Measurements from ENCODE around the gene DDX27. TPM values are rescaled to one million over a fixed set of nuclear protein-coding genes. Genes with fewer than 3 reads are reported as not detected.

Gene DDX27
- total RNA-seq, 1 donor from 2014 or later = 27.8 TPM

GRCh38 chr20:49281913-49282467 lies 62.8 kb downstream of the DDX27 start:
- Histone ChIP-seq H3K4me3 (peak overlapping the region; percentile 91), H3K27me3 (ENCODE audit: low read depth) (no peaks in the 10 kb centered on the region), H3K9me3 (peaks cover 44% of the 10 kb centered on the region), H3K27ac (no peak overlapping the region), H3K4me1 (peaks cover 45% of the 10 kb centered on the region), H3K36me3 (peaks cover 77% of the 10 kb centered on the region)
- ATAC-seq (no peak), DNase-seq (no peak)
- no peak for TF ChIP-seq CTCF (IDR thresholded peaks at IDR 0.05)
- intact Hi-C loops (cut with DNase I) = no loop called here

GRCh38 chr20:49282584-49283171 lies 63.5 kb downstream of the DDX27 start:
- DNase-seq (no peak), ATAC-seq (no peak)
- Histone ChIP-seq H3K9me3 (peaks cover 47% of the 10 kb centered on the region), H3K4me3 (no peak overlapping the region), H3K27ac (no peak overlapping the region), H3K4me1 (peaks cover 48% of the 10 kb centered on the region), H3K36me3 (peaks cover 84% of the 10 kb centered on the region), H3K27me3 (ENCODE audit: low read depth) (no peaks in the 10 kb centered on the region)
- no peak for TF ChIP-seq CTCF (IDR thresholded peaks at IDR 0.05)
- intact Hi-C loops (cut with DNase I) = no loop called here

GRCh38 chr20:49283176-49283702 lies 64.0 kb downstream of the DDX27 start:
- DNase-seq (no peak), ATAC-seq (no peak)
- H3K27ac ChIP-seq = no peak overlapping the region
- peaks cover 90% of the 10 kb centered on the region for H3K36me3 ChIP-seq
- no peak overlapping the region for H3K4me3 ChIP-seq
- peaks cover 47% of the 10 kb centered on the region for H3K9me3 ChIP-seq
- peaks cover 52% of the 10 kb centered on the region for H3K4me1 ChIP-seq
- H3K27me3 ChIP-seq (ENCODE audit: low read depth) = no peaks in the 10 kb centered on the region
- no peak for TF ChIP-seq CTCF (IDR thresholded peaks at IDR 0.05)
- intact Hi-C loops (cut with DNase I) = no loop called here

DNA sequence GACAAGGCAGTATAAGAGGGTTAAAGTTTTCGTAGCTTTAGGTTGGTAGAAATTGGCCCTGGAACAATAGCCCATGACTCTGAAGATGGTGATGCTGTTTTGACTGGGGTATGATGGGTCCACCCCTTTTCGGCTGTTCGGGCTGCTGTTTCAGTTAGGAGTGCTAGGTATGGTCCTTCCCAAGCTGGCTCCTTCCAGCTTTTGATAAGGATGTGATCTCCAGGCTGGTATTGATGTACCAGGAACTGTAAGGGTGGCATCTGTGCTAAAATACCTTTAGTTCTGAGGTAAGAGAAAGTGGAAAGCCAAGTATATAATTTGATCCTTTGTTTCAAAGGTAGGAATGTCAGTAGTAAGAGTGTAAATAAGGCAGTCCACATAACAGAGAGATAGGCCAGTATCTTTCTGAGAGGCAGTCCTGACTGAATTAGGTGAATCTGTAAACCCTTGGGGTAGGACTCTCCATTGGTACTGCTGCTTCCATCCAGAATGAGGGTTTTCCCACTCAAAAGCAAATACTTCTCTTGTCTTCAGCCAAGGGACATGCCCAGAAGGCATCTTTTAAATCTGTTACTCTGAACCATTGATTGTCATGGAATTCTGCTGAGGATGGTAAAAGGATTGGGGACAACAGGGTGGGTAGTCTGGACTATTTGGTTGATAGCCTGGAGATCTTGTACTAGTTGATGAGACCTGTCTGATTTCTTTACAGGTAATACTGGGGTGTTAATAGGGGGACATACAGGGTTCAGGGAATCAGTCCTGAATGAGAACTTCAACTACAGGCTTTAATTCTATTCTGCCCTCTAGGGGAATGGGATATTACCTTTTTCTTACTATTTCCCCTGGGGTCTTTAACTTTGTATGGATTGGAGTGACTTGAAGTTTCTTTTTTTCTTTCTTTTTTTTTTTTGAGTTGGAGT lies 64.7 kb downstream of the DDX27 start:
- intact Hi-C loops (cut with DNase I) = no loop called here
- DNase-seq = no peak
- no peak for ATAC-seq
- no peak for TF ChIP-seq CTCF (IDR thresholded peaks at IDR 0.05)
- no peaks in the 10 kb centered on the region for H3K27me3 ChIP-seq (ENCODE audit: low read depth)
- H3K4me1 ChIP-seq = peaks cover 56% of the 10 kb centered on the region
- H3K9me3 ChIP-seq = peaks cover 47% of the 10 kb centered on the region
- peaks cover 97% of the 10 kb centered on the region for H3K36me3 ChIP-seq
- H3K4me3 ChIP-seq = no peak overlapping the region
- H3K27ac ChIP-seq = no peak overlapping the region

DNA sequence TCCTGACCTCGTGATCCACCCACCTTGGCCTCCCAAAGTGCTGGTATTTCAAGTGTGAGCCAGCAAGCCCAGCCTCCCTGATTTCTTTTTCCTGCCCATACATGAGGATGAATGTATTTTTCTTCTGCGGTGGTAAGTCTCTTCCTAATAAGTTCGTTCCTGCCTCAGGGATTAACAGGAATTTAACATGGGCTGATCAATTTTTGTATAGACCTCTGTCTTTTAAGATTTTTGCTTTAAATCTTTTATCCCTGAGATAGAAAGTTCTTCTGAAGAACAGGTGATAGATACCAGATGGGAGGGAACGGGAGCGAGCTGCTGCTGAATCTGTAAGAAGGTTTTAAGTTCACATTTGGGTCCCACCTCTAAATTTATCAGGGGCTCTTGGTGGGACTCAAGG lies 65.6 kb downstream of the DDX27 start:
- no peaks in the 10 kb centered on the region for H3K27me3 ChIP-seq (ENCODE audit: low read depth)
- peaks cover 100% of the 10 kb centered on the region for H3K36me3 ChIP-seq
- H3K4me1 ChIP-seq = peaks cover 49% of the 10 kb centered on the region
- peaks cover 47% of the 10 kb centered on the region for H3K9me3 ChIP-seq
- DNase-seq = no peak
- H3K4me3 ChIP-seq = no peak overlapping the region
- H3K27ac ChIP-seq = no peak overlapping the region
- intact Hi-C loops (cut with DNase I) = no loop called here
- TF ChIP-seq CTCF (IDR thresholded peaks at IDR 0.05) = no peak
- no peak for ATAC-seq

All from lower lobe of right lung (tissue), 2 donors.